ENCODE results near the gene SETDB2.
A peak's percentile ranks its signal among the peaks of the same experiment; 100 is the strongest.

The SETDB2 gene

GRCh38 chr13:49403996-49404702, 39.9 kb upstream of the SETDB2 start:
- no peak for TF ChIP-seq CTCF (conservative IDR thresholded peaks at IDR 0.05; ENCODE audit: control insufficient read depth, insufficient read depth, low read depth, low read length)
- H3K4me3 ChIP-seq (ENCODE audit: control insufficient read depth, low read depth, low read length), result no peak overlapping the region
- DNase-seq (ENCODE audit: low read depth), result no peak

- TF ChIP-seq CTCF (conservative IDR thresholded peaks at IDR 0.05; ENCODE audit: control insufficient read depth, insufficient read depth, low read depth, low read length), result no peak
- DNase-seq (ENCODE audit: low read depth), result no peak
- no peak overlapping the region for H3K4me3 ChIP-seq (ENCODE audit: control insufficient read depth, low read depth, low read length)
Measured at GRCh38 chr13:49404703-49405020, 39.4 kb upstream of the SETDB2 start.

- DNase-seq (ENCODE audit: low read depth), result no peak
- TF ChIP-seq CTCF (conservative IDR thresholded peaks at IDR 0.05; ENCODE audit: control insufficient read depth, insufficient read depth, low read depth, low read length), result no peak
- H3K4me3 ChIP-seq (ENCODE audit: control insufficient read depth, low read depth, low read length), result no peak overlapping the region
Measured at GRCh38 chr13:49407068-49407467, 37.0 kb upstream of the SETDB2 start.

GRCh38 chr13:49407936-49408335, 36.1 kb upstream of the SETDB2 start:
- H3K4me3 ChIP-seq (ENCODE audit: control insufficient read depth, low read depth, low read length), result no peak overlapping the region
- TF ChIP-seq CTCF (conservative IDR thresholded peaks at IDR 0.05; ENCODE audit: control insufficient read depth, insufficient read depth, low read depth, low read length), result no peak

GRCh38 chr13:49409008-49409407, 35.1 kb upstream of the SETDB2 start:
- TF ChIP-seq CTCF (conservative IDR thresholded peaks at IDR 0.05; ENCODE audit: control insufficient read depth, insufficient read depth, low read depth, low read length), result no peak
- DNase-seq (ENCODE audit: low read depth), result no peak
- no peak overlapping the region for H3K4me3 ChIP-seq (ENCODE audit: control insufficient read depth, low read depth, low read length)

More at GRCh38 chr13:49407936-49408335, 36.1 kb upstream of the SETDB2 start:
- DNase-seq (ENCODE audit: low read depth), result no peak

- peak; percentile 29 for DNase-seq (ENCODE audit: low read depth)
- no peak overlapping the region for H3K4me3 ChIP-seq (ENCODE audit: control insufficient read depth, low read depth, low read length)
- TF ChIP-seq CTCF (conservative IDR thresholded peaks at IDR 0.05; ENCODE audit: control insufficient read depth, insufficient read depth, low read depth, low read length), result no peak
Measured at GRCh38 chr13:49410006-49410405, 34.1 kb upstream of the SETDB2 start.

GRCh38 chr13:49410477-49410876, 33.6 kb upstream of the SETDB2 start:
- TF ChIP-seq CTCF (conservative IDR thresholded peaks at IDR 0.05; ENCODE audit: control insufficient read depth, insufficient read depth, low read depth, low read length), result no peak
- no peak overlapping the region for H3K4me3 ChIP-seq (ENCODE audit: control insufficient read depth, low read depth, low read length)
- no peak for DNase-seq (ENCODE audit: low read depth)

Measured in fibroblast of mammary gland (primary cell).